GM12878 (cell line): ENCODE results near the gene DPY19L3. TPM values are rescaled to one million over a fixed set of nuclear protein-coding genes. Genes with fewer than 3 reads are reported as not detected.

Experiments used
- ATAC-seq: fragments of 200-7000 bp; cut with Tn5 transposase; 3 replicates; pipeline ENCODE4 v1.9.1; 2020; ENCODE audit warnings: mild to moderate bottlenecking, moderate library complexity
- BruUV-seq: library from RNA; stranded (reverse); fragments of 400-500 nt; replicated peaks from 2 replicates; lab custom pipeline; 2021; lab: Mats Ljungman, UMichigan
- CTCF ChIA-PET: fragments of 300-600 bp; sonication (Branson Sonifier 250); formaldehyde crosslinking; extraction: SDS; loops from one replicate; lab custom pipeline; 2021; ENCODE audit warnings: inconsistent platforms; lab: Yijun Ruan, JAX
- POLR2A ChIA-PET: fragments of 350-600 bp; formaldehyde crosslinking; extraction: SDS; loops from one replicate; lab custom pipeline; 2021; ENCODE audit warnings: inconsistent platforms; lab: Charles Lee
- RAD21 ChIA-PET: fragments of 300-600 bp; sonication (Branson Sonifier 250); formaldehyde crosslinking; loops from one replicate; lab custom pipeline; 2023; ENCODE audit warnings: antibody characterized with exemption; ENCODE audit not compliant: unreplicated experiment; lab: Charles Lee
- SMC1A ChIA-PET: fragments of 300-600 bp; sonication (Branson Sonifier 250); formaldehyde crosslinking; loops from one replicate; lab custom pipeline; 2023; ENCODE audit not compliant: unreplicated experiment, uncharacterized antibody; lab: Charles Lee
- DNase-seq: peaks from one replicate; pipeline ENCODE4 v3.0.0-alpha.2; 2011; ENCODE audit warnings: low read depth, low spot score
- FAIRE-seq: peaks from 3 replicates; lab custom pipeline; 2011; peaks lifted over from hg19 to GRCh38; lab: Jason Lieb, UNC
- H2AFZ ChIP-seq: 2 replicates; pipeline ENCODE4 v1.6.0; 2011; ENCODE audit warnings: low read depth, low read length, control low read depth; ENCODE audit not compliant: control insufficient read depth
- H3K27ac ChIP-seq: 2 replicates; pipeline ENCODE4 v1.5.1; 2011; ENCODE audit warnings: control low read depth; ENCODE audit not compliant: control insufficient read depth, insufficient read depth
- H3K27me3 ChIP-seq, 2 experiments: replicated peaks in 1 of 2; 2 replicates each; pipeline versions ENCODE4 v1.6.0 to v1.6.1; 2011; ENCODE audit warnings: low read length in 1 of 2; ENCODE audit not compliant: control insufficient read depth in 2 of 2, insufficient read depth in 2 of 2
- H3K36me3 ChIP-seq, 2 experiments: 2 replicates each; pipeline ENCODE4 v1.5.1; 2011; ENCODE audit warnings: low read length in 1 of 2; ENCODE audit not compliant: control insufficient read depth in 2 of 2, insufficient read depth in 2 of 2
- H3K4me1 ChIP-seq: 2 replicates; pipeline ENCODE4 v1.6.1; 2011; ENCODE audit warnings: mild to moderate bottlenecking, low read length, moderate library complexity, mixed read lengths; ENCODE audit not compliant: control insufficient read depth, insufficient read depth
- H3K4me2 ChIP-seq: 2 replicates; pipeline ENCODE4 v1.6.0; 2011; ENCODE audit warnings: control low read depth; ENCODE audit not compliant: control insufficient read depth, insufficient read depth
- H3K4me3 ChIP-seq: fragments of 200-600 bp; sonication (generic); 2 replicates; pipeline ENCODE4 v1.5.1; 2016
- H3K79me2 ChIP-seq: 2 replicates; pipeline ENCODE4 v1.6.0; 2011; ENCODE audit warnings: low read length; ENCODE audit not compliant: control insufficient read depth, insufficient read depth
- H3K9ac ChIP-seq: 2 replicates; pipeline ENCODE4 v1.8.0; 2011; ENCODE audit warnings: low read length, control low read depth, mixed read lengths; ENCODE audit not compliant: control insufficient read depth, insufficient read depth
- H3K9me3 ChIP-seq: replicated peaks from 3 replicates; pipeline ENCODE4 v1.5.1; 2011; ENCODE audit warnings: mild to moderate bottlenecking, low read length; ENCODE audit not compliant: control insufficient read depth, insufficient read depth
- H4K20me1 ChIP-seq: 2 replicates; pipeline ENCODE4 v1.6.0; 2011; ENCODE audit not compliant: control insufficient read depth, insufficient read depth
- BACH1 ChIP-seq: fragments of 450-650 bp; IDR thresholded peaks from 2 replicates; pipeline ENCODE4 v1.6.1; 2017; ENCODE audit warnings: mild to moderate bottlenecking, borderline replicate concordance
- BHLHE40 ChIP-seq, 2 experiments: fragments of 450-650 bp in 1 of 2; IDR thresholded peaks; 2 replicates each; pipeline ENCODE4 v1.6.1; 2011 to 2017; ENCODE audit warnings: low read depth in 2 of 2, borderline replicate concordance in 1 of 2, improper control_type of control experiment in 1 of 2, low read length in 1 of 2, mild to moderate bottlenecking in 1 of 2
- CREB1 ChIP-seq: IDR thresholded peaks from 2 replicates; pipeline ENCODE4 v1.6.1; 2012; ENCODE audit warnings: low read depth, mild to moderate bottlenecking, inconsistent platforms
- CTCF ChIP-seq, 3 experiments: IDR thresholded peaks in 2 of 3; conservative IDR thresholded peaks in 1 of 3; 2 replicates each; pipeline ENCODE4 v1.5.1; 2011; ENCODE audit warnings: low read depth in 3 of 3, low read length in 3 of 3, mild to moderate bottlenecking in 3 of 3, control low read depth in 2 of 3, moderate library complexity in 2 of 3, inconsistent platforms in 1 of 3, mixed read lengths in 1 of 3; ENCODE audit not compliant: control insufficient read depth in 2 of 3, insufficient read depth in 1 of 3; ENCODE audit errors: extremely low read depth in 1 of 3
- ELK1 ChIP-seq: IDR thresholded peaks from 2 replicates; pipeline ENCODE4 v1.6.1; 2012; ENCODE audit warnings: low read depth, low read length, improper control_type of control experiment
- EP300 ChIP-seq, 2 experiments: fragments of 150-350 bp in 1 of 2; IDR thresholded peaks; 2 replicates each; pipeline ENCODE4 v1.6.1; 2011 to 2012; ENCODE audit warnings: low read depth in 2 of 2, low read length in 2 of 2, borderline replicate concordance in 1 of 2, improper control_type of control experiment in 1 of 2, inconsistent platforms in 1 of 2; ENCODE audit not compliant: control insufficient read depth in 1 of 2
- KDM1A ChIP-seq: fragments of 200-600 bp; sonication (generic); IDR thresholded peaks from 2 replicates; pipeline ENCODE4 v1.6.1; 2016; ENCODE audit warnings: borderline replicate concordance
- MEF2B ChIP-seq: fragments of 450-650 bp; IDR thresholded peaks from 2 replicates; pipeline ENCODE4 v1.6.1; 2018; ENCODE audit warnings: mild to moderate bottlenecking, moderate library complexity; ENCODE audit not compliant: partially characterized antibody, poor library complexity, severe bottlenecking
- MLLT1 ChIP-seq: fragments of 450-650 bp; IDR thresholded peaks from 2 replicates; pipeline ENCODE4 v1.6.1; 2016; ENCODE audit warnings: mild to moderate bottlenecking
- NFIC ChIP-seq: IDR thresholded peaks from 2 replicates; pipeline ENCODE4 v1.6.1; 2012; ENCODE audit warnings: low read depth, mild to moderate bottlenecking, inconsistent platforms, low read length, moderate library complexity
- NKRF ChIP-seq: fragments of 450-650 bp; conservative IDR thresholded peaks from 2 replicates; pipeline ENCODE4 v1.6.1; 2017; ENCODE audit warnings: mild to moderate bottlenecking, moderate library complexity
- PAX8 ChIP-seq: fragments of 450-650 bp; IDR thresholded peaks from 2 replicates; pipeline ENCODE4 v1.6.1; 2017; ENCODE audit warnings: mild to moderate bottlenecking, moderate library complexity
- SP1 ChIP-seq: IDR thresholded peaks from one replicate; pipeline ENCODE4 v1.6.1; 2011; ENCODE audit warnings: low read depth, low read length
- ZNF24 ChIP-seq: fragments of 450-650 bp; IDR thresholded peaks from 2 replicates; pipeline ENCODE4 v1.6.1; 2017; ENCODE audit warnings: antibody characterized with exemption, mild to moderate bottlenecking
- ZNF384 ChIP-seq: IDR thresholded peaks from 2 replicates; pipeline ENCODE4 v1.6.1; 2012; ENCODE audit warnings: low read depth, mild to moderate bottlenecking, low read length, improper control_type of control experiment, borderline replicate concordance
- WGBS: methylation state at CpG from one replicate; pipeline ENCODE4 v1.1.6; 2016; ENCODE audit warnings: low lambda C conversion rate; ENCODE audit not compliant: insufficient replicate concordance, insufficient coverage; ENCODE audit errors: missing lambda C conversion rate; 5-methylcytosine and 5-hydroxymethylcytosine counted together
- in situ Hi-C: fragments of 300-500 bp; cut with MboI; formaldehyde crosslinking; loops from 9 replicates; pipeline ENCODE4 v1.14.3; 2018; ENCODE audit warnings: mixed read lengths
- intact Hi-C: fragments of 100-400 bp; cut with micrococcal nuclease; formaldehyde crosslinking; loops from one replicate; pipeline ENCODE4 v1.14.2; 2022; ENCODE audit not compliant: unreplicated experiment
- polyA plus RNA-seq, 11 experiments: library from polyadenylated mRNA; depleted of rRNA in 4 of 11; unstranded in 6 of 11; stranded (reverse) in 5 of 11; fragments of >200 nt; fragmentation: Nextera tagmentation in 4 of 11; fragmentation: Illumina TruSeq in 1 of 11; extraction: Ambion mirVana in 4 of 11; extraction: Trizol in 1 of 11; gene quantifications; 1 replicate in 1 of 11; 2 replicates in 10 of 11; pipeline versions ENCODE4 v1.2.1 to v1.2.3, GENCODE V29; 2011 to 2016; ENCODE audit warnings: inconsistent platforms in 2 of 11, missing spikeins in 2 of 11, low read depth in 1 of 11
- total RNA-seq, 4 experiments: library from RNA; depleted of rRNA in 3 of 4; stranded (reverse); fragments of >200 nt in 3 of 4; fragmentation: Illumina TruSeq in 1 of 4; extraction: Trizol in 1 of 4; gene quantifications; 2 replicates each; pipeline versions ENCODE4 v1.2.1 to v1.2.3, GENCODE V29; 2013 to 2021

Gene DPY19L3
- total and polyA plus RNA-seq, 10 of the 15 experiments (the other 5 are each of a cell fraction or from before 2014, with no cell fraction given): 2.5 to 30.2 (median 13.7) TPM

- H3K27ac ChIP-seq: no peak overlapping the region
- RAD21 ChIA-PET: no interaction called here
- ATAC-seq (no peak), FAIRE-seq (no peak), DNase-seq (no peak)
- H3K4me1 ChIP-seq: peaks cover 13% of the 10 kb centered on the region
- BruUV-seq: no TSS peak
- CTCF ChIA-PET: no interaction called here
- no peak overlapping the region for H3K9ac ChIP-seq
- H3K36me3 ChIP-seq: no peaks in the 10 kb centered on the region; a peak in 1 of 4 replicates
- no peaks in the 10 kb centered on the region for H4K20me1 ChIP-seq
- no peak overlapping the region for H3K4me3 ChIP-seq
- in situ Hi-C loops: no loop called here
- no peaks in the 10 kb centered on the region for H3K79me2 ChIP-seq
- H2AFZ ChIP-seq: no peak overlapping the region
- no peak overlapping the region for H3K4me2 ChIP-seq
- no peaks in the 10 kb centered on the region for H3K27me3 ChIP-seq
- intact Hi-C loops: no loop called here
- 98% methylated on average over 2 of the region's 2 CpGs for WGBS
- H3K9me3 ChIP-seq: no peaks in the 10 kb centered on the region
- SMC1A ChIA-PET: no interaction called here
- POLR2A ChIA-PET: no interaction called here
- TF ChIP-seq ZNF24: no peak
- no peak for TF ChIP-seq MEF2B
- no peak for TF ChIP-seq PAX8
- no peak for TF ChIP-seq ZNF384
- no peak for TF ChIP-seq NFIC
- TF ChIP-seq CTCF (IDR thresholded peaks at IDR 0.05 in 2 of 3, conservative IDR thresholded peaks at IDR 0.05 in 1 of 3; ENCODE audit: control insufficient read depth in 2 of 3, extremely low read depth in 1 of 3, insufficient read depth in 1 of 3, low read depth in 3 of 3, low read length in 3 of 3): no peak
- TF ChIP-seq KDM1A: no peak
- no peak for TF ChIP-seq SP1
- no peak for TF ChIP-seq NKRF
- no peak for TF ChIP-seq EP300 (IDR thresholded peaks at IDR 0.05; ENCODE audit: borderline replicate concordance in 1 of 2, control insufficient read depth in 1 of 2, low read depth in 2 of 2, low read length in 2 of 2)
- TF ChIP-seq BACH1: no peak
- TF ChIP-seq MLLT1: no peak
- no peak for TF ChIP-seq ELK1
- TF ChIP-seq CREB1: no peak
- TF ChIP-seq BHLHE40 (IDR thresholded peaks at IDR 0.05; ENCODE audit: borderline replicate concordance in 1 of 2, low read depth in 2 of 2, low read length in 1 of 2): no peak
Measured at GRCh38 chr19:32453736-32454135, 48.2 kb downstream of the DPY19L3 start.
